Liver (tissue), 3 donors: ENCODE data around the gene FCHSD1.
A peak's percentile ranks its signal among the peaks of the same experiment; 100 is the strongest.

Source experiments
- FOXA1 ChIP-seq: IDR thresholded peaks from 2 replicates; pipeline ENCODE4 v1.6.1; 2016; ENCODE audit warnings: antibody characterized with exemption
- GABPA ChIP-seq, 2 donors: IDR thresholded peaks in 1 of 2; conservative IDR thresholded peaks in 1 of 2; 2 replicates each; pipeline ENCODE4 v1.6.1; 2016; ENCODE audit warnings: antibody characterized with exemption in 2 of 2, mild to moderate bottlenecking in 1 of 2, moderate library complexity in 1 of 2
- HNF4A ChIP-seq, 2 donors: conservative IDR thresholded peaks; 2 replicates each; pipeline ENCODE4 v1.6.1; 2016; ENCODE audit warnings: antibody characterized with exemption in 2 of 2, mild to moderate bottlenecking in 2 of 2
- HNF4G ChIP-seq: IDR thresholded peaks from 2 replicates; pipeline ENCODE4 v1.6.1; 2016; ENCODE audit warnings: antibody characterized with exemption
- JUND ChIP-seq, 2 donors: IDR thresholded peaks; 2 replicates each; pipeline ENCODE4 v1.6.1; 2016; ENCODE audit warnings: antibody characterized with exemption in 2 of 2
- RAD21 ChIP-seq, 2 donors: IDR thresholded peaks; 2 replicates each; pipeline ENCODE4 v1.6.1; 2016; ENCODE audit warnings: antibody characterized with exemption in 2 of 2, mild to moderate bottlenecking in 2 of 2
- YY1 ChIP-seq: IDR thresholded peaks from 2 replicates; pipeline ENCODE4 v1.6.1; 2016; ENCODE audit warnings: antibody characterized with exemption, mild to moderate bottlenecking
- TF ChIP-seq, protein P1 (sequence below): fragments of 150-350 bp; IDR thresholded peaks from 2 replicates; pipeline ENCODE4 v1.5.1; 2017; ENCODE audit warnings: improper control_type of control experiment, low read depth, low read length; ENCODE audit not compliant: missing input control
- TF ChIP-seq, protein P2 (sequence below): IDR thresholded peaks from 2 replicates; pipeline ENCODE4 v1.6.1; 2016; ENCODE audit warnings: antibody characterized with exemption, mild to moderate bottlenecking
- TF ChIP-seq, protein P3 (sequence below): IDR thresholded peaks from 2 replicates; pipeline ENCODE4 v1.6.1; 2016; ENCODE audit warnings: antibody characterized with exemption
- TF ChIP-seq, protein P4 (sequence below): IDR thresholded peaks from 2 replicates; pipeline ENCODE4 v1.6.1; 2016; ENCODE audit warnings: antibody characterized with exemption
- donor health status: healthy.
- donor health status: healthy.

DNA sequence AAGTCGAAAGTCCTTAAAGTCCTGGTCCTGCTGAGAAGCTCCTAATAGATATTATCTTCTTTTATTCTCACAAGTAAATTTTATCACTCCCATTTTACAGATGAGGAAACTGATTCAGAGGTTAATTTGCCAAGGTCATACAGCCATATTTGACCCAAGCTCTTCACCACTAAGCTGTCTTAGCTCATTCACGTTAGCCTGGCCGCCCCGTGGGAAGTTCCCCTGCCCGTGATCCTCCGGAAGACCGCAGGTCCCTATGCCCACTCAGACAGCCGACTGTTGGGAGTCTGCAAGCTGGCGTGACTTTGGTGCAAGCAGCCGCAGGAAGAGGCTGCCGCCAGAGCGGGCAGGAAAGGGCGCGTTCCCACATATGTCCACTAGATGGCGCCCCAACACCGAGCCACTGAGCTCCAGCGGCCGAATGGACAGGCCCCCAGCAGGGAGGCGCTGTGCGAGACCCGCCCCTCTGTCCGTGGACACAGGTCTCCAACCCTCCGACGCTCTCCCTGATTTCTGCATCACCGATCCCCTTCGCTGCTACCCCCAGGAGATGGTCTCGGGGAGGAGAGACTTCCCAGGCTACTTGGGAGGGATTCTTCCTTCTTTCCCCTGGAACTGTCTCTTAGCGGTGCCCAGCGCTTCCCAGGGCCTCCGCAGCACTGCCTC is 40.8 kb upstream of the FCHSD1 start:
- TF ChIP-seq GABPA (IDR thresholded peaks at IDR 0.05 in 1 of 2, conservative IDR thresholded peaks at IDR 0.05 in 1 of 2): no peak
- TF ChIP-seq, protein P1, sequence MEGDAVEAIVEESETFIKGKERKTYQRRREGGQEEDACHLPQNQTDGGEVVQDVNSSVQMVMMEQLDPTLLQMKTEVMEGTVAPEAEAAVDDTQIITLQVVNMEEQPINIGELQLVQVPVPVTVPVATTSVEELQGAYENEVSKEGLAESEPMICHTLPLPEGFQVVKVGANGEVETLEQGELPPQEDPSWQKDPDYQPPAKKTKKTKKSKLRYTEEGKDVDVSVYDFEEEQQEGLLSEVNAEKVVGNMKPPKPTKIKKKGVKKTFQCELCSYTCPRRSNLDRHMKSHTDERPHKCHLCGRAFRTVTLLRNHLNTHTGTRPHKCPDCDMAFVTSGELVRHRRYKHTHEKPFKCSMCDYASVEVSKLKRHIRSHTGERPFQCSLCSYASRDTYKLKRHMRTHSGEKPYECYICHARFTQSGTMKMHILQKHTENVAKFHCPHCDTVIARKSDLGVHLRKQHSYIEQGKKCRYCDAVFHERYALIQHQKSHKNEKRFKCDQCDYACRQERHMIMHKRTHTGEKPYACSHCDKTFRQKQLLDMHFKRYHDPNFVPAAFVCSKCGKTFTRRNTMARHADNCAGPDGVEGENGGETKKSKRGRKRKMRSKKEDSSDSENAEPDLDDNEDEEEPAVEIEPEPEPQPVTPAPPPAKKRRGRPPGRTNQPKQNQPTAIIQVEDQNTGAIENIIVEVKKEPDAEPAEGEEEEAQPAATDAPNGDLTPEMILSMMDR: peak; percentile 99
- TF ChIP-seq RAD21 (IDR thresholded peaks at IDR 0.05): peak; percentile 100
- no peak for TF ChIP-seq YY1
- no peak for TF ChIP-seq FOXA1
- TF ChIP-seq, protein P2, sequence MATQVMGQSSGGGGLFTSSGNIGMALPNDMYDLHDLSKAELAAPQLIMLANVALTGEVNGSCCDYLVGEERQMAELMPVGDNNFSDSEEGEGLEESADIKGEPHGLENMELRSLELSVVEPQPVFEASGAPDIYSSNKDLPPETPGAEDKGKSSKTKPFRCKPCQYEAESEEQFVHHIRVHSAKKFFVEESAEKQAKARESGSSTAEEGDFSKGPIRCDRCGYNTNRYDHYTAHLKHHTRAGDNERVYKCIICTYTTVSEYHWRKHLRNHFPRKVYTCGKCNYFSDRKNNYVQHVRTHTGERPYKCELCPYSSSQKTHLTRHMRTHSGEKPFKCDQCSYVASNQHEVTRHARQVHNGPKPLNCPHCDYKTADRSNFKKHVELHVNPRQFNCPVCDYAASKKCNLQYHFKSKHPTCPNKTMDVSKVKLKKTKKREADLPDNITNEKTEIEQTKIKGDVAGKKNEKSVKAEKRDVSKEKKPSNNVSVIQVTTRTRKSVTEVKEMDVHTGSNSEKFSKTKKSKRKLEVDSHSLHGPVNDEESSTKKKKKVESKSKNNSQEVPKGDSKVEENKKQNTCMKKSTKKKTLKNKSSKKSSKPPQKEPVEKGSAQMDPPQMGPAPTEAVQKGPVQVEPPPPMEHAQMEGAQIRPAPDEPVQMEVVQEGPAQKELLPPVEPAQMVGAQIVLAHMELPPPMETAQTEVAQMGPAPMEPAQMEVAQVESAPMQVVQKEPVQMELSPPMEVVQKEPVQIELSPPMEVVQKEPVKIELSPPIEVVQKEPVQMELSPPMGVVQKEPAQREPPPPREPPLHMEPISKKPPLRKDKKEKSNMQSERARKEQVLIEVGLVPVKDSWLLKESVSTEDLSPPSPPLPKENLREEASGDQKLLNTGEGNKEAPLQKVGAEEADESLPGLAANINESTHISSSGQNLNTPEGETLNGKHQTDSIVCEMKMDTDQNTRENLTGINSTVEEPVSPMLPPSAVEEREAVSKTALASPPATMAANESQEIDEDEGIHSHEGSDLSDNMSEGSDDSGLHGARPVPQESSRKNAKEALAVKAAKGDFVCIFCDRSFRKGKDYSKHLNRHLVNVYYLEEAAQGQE: no peak
- no peak for TF ChIP-seq JUND (IDR thresholded peaks at IDR 0.05)
- TF ChIP-seq, protein P3, sequence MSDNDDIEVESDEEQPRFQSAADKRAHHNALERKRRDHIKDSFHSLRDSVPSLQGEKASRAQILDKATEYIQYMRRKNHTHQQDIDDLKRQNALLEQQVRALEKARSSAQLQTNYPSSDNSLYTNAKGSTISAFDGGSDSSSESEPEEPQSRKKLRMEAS: no peak
- no peak for TF ChIP-seq HNF4A (conservative IDR thresholded peaks at IDR 0.05)
- no peak for TF ChIP-seq HNF4G
- TF ChIP-seq, protein P4, sequence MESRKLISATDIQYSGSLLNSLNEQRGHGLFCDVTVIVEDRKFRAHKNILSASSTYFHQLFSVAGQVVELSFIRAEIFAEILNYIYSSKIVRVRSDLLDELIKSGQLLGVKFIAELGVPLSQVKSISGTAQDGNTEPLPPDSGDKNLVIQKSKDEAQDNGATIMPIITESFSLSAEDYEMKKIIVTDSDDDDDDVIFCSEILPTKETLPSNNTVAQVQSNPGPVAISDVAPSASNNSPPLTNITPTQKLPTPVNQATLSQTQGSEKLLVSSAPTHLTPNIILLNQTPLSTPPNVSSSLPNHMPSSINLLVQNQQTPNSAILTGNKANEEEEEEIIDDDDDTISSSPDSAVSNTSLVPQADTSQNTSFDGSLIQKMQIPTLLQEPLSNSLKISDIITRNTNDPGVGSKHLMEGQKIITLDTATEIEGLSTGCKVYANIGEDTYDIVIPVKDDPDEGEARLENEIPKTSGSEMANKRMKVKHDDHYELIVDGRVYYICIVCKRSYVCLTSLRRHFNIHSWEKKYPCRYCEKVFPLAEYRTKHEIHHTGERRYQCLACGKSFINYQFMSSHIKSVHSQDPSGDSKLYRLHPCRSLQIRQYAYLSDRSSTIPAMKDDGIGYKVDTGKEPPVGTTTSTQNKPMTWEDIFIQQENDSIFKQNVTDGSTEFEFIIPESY: no peak
